GM12878 (cell line): ENCODE results near the gene SPRY1. TPM values are rescaled to one million over a fixed set of nuclear protein-coding genes. Genes with fewer than 3 reads are reported as not detected.

Experiments
- ATAC-seq: fragments of 200-7000 bp; cut with Tn5 transposase; 3 replicates; pipeline ENCODE4 v1.9.1; 2020; ENCODE audit warnings: mild to moderate bottlenecking, moderate library complexity
- BruUV-seq: library from RNA; stranded (reverse); fragments of 400-500 nt; replicated peaks from 2 replicates; lab custom pipeline; 2021; lab: Mats Ljungman, UMichigan
- CTCF ChIA-PET: fragments of 300-600 bp; sonication (Branson Sonifier 250); formaldehyde crosslinking; extraction: SDS; loops from one replicate; lab custom pipeline; 2021; ENCODE audit warnings: inconsistent platforms; lab: Yijun Ruan, JAX
- POLR2A ChIA-PET: fragments of 350-600 bp; formaldehyde crosslinking; extraction: SDS; loops from one replicate; lab custom pipeline; 2021; ENCODE audit warnings: inconsistent platforms; lab: Charles Lee
- RAD21 ChIA-PET: fragments of 300-600 bp; sonication (Branson Sonifier 250); formaldehyde crosslinking; loops from one replicate; lab custom pipeline; 2023; ENCODE audit warnings: antibody characterized with exemption; ENCODE audit not compliant: unreplicated experiment; lab: Charles Lee
- SMC1A ChIA-PET: fragments of 300-600 bp; sonication (Branson Sonifier 250); formaldehyde crosslinking; loops from one replicate; lab custom pipeline; 2023; ENCODE audit not compliant: unreplicated experiment, uncharacterized antibody; lab: Charles Lee
- DNase-seq: peaks from one replicate; pipeline ENCODE4 v3.0.0-alpha.2; 2011; ENCODE audit warnings: low read depth, low spot score
- FAIRE-seq: peaks from 3 replicates; lab custom pipeline; 2011; peaks lifted over from hg19 to GRCh38; lab: Jason Lieb, UNC
- H2AFZ ChIP-seq: 2 replicates; pipeline ENCODE4 v1.6.0; 2011; ENCODE audit warnings: low read depth, low read length, control low read depth; ENCODE audit not compliant: control insufficient read depth
- H3K27ac ChIP-seq: 2 replicates; pipeline ENCODE4 v1.5.1; 2011; ENCODE audit warnings: control low read depth; ENCODE audit not compliant: control insufficient read depth, insufficient read depth
- H3K27me3 ChIP-seq, 2 experiments: replicated peaks in 1 of 2; 2 replicates each; pipeline versions ENCODE4 v1.6.0 to v1.6.1; 2011; ENCODE audit warnings: low read length in 1 of 2; ENCODE audit not compliant: control insufficient read depth in 2 of 2, insufficient read depth in 2 of 2
- H3K36me3 ChIP-seq, 2 experiments: 2 replicates each; pipeline ENCODE4 v1.5.1; 2011; ENCODE audit warnings: low read length in 1 of 2; ENCODE audit not compliant: control insufficient read depth in 2 of 2, insufficient read depth in 2 of 2
- H3K4me1 ChIP-seq: 2 replicates; pipeline ENCODE4 v1.6.1; 2011; ENCODE audit warnings: mild to moderate bottlenecking, low read length, moderate library complexity, mixed read lengths; ENCODE audit not compliant: control insufficient read depth, insufficient read depth
- H3K4me2 ChIP-seq: 2 replicates; pipeline ENCODE4 v1.6.0; 2011; ENCODE audit warnings: control low read depth; ENCODE audit not compliant: control insufficient read depth, insufficient read depth
- H3K4me3 ChIP-seq: fragments of 200-600 bp; sonication (generic); 2 replicates; pipeline ENCODE4 v1.5.1; 2016
- H3K79me2 ChIP-seq: 2 replicates; pipeline ENCODE4 v1.6.0; 2011; ENCODE audit warnings: low read length; ENCODE audit not compliant: control insufficient read depth, insufficient read depth
- H3K9ac ChIP-seq: 2 replicates; pipeline ENCODE4 v1.8.0; 2011; ENCODE audit warnings: low read length, control low read depth, mixed read lengths; ENCODE audit not compliant: control insufficient read depth, insufficient read depth
- H3K9me3 ChIP-seq: replicated peaks from 3 replicates; pipeline ENCODE4 v1.5.1; 2011; ENCODE audit warnings: mild to moderate bottlenecking, low read length; ENCODE audit not compliant: control insufficient read depth, insufficient read depth
- H4K20me1 ChIP-seq: 2 replicates; pipeline ENCODE4 v1.6.0; 2011; ENCODE audit not compliant: control insufficient read depth, insufficient read depth
- BHLHE40 ChIP-seq, 2 experiments: fragments of 450-650 bp in 1 of 2; IDR thresholded peaks; 2 replicates each; pipeline ENCODE4 v1.6.1; 2011 to 2017; ENCODE audit warnings: low read depth in 2 of 2, borderline replicate concordance in 1 of 2, improper control_type of control experiment in 1 of 2, low read length in 1 of 2, mild to moderate bottlenecking in 1 of 2
- EZH2 ChIP-seq: IDR thresholded peaks from 2 replicates; pipeline ENCODE4 v1.6.1; 2012; ENCODE audit warnings: low read depth, mild to moderate bottlenecking, control low read depth, inconsistent platforms, low read length, borderline replicate concordance; ENCODE audit not compliant: control insufficient read depth
- GABPA ChIP-seq: IDR thresholded peaks from 2 replicates; pipeline ENCODE4 v1.6.1; 2014; ENCODE audit warnings: antibody characterized with exemption, low read depth, mild to moderate bottlenecking, inconsistent platforms
- JUND ChIP-seq: IDR thresholded peaks from 2 replicates; pipeline ENCODE4 v1.6.1; 2012; ENCODE audit warnings: low read depth, mild to moderate bottlenecking, low read length, improper control_type of control experiment, moderate library complexity
- NR2C2 ChIP-seq: IDR thresholded peaks from 2 replicates; pipeline ENCODE4 v1.6.1; 2011; ENCODE audit warnings: borderline replicate concordance, low read depth; ENCODE audit not compliant: control insufficient read depth, insufficient read length
- POLR2A ChIP-seq: IDR thresholded peaks from 2 replicates; pipeline ENCODE4 v1.6.1; 2011; ENCODE audit warnings: low read depth, mild to moderate bottlenecking, low read length
- RELA ChIP-seq: fragments of 450-650 bp; IDR thresholded peaks from 2 replicates; pipeline ENCODE4 v1.8.0; 2014; ENCODE audit warnings: borderline replicate concordance; ENCODE audit not compliant: partially characterized antibody
- ZNF384 ChIP-seq: IDR thresholded peaks from 2 replicates; pipeline ENCODE4 v1.6.1; 2012; ENCODE audit warnings: low read depth, mild to moderate bottlenecking, low read length, improper control_type of control experiment, borderline replicate concordance
- WGBS: methylation state at CpG from one replicate; pipeline ENCODE4 v1.1.6; 2016; ENCODE audit warnings: low lambda C conversion rate; ENCODE audit not compliant: insufficient replicate concordance, insufficient coverage; ENCODE audit errors: missing lambda C conversion rate; 5-methylcytosine and 5-hydroxymethylcytosine counted together
- in situ Hi-C: fragments of 300-500 bp; cut with MboI; formaldehyde crosslinking; loops from 9 replicates; pipeline ENCODE4 v1.14.3; 2018; ENCODE audit warnings: mixed read lengths
- intact Hi-C: fragments of 100-400 bp; cut with micrococcal nuclease; formaldehyde crosslinking; loops from one replicate; pipeline ENCODE4 v1.14.2; 2022; ENCODE audit not compliant: unreplicated experiment
- polyA plus RNA-seq, 11 experiments: library from polyadenylated mRNA; depleted of rRNA in 4 of 11; unstranded in 6 of 11; stranded (reverse) in 5 of 11; fragments of >200 nt; fragmentation: Nextera tagmentation in 4 of 11; fragmentation: Illumina TruSeq in 1 of 11; extraction: Ambion mirVana in 4 of 11; extraction: Trizol in 1 of 11; gene quantifications; 1 replicate in 1 of 11; 2 replicates in 10 of 11; pipeline versions ENCODE4 v1.2.1 to v1.2.3, GENCODE V29; 2011 to 2016; ENCODE audit warnings: inconsistent platforms in 2 of 11, missing spikeins in 2 of 11, low read depth in 1 of 11
- total RNA-seq, 4 experiments: library from RNA; depleted of rRNA in 3 of 4; stranded (reverse); fragments of >200 nt in 3 of 4; fragmentation: Illumina TruSeq in 1 of 4; extraction: Trizol in 1 of 4; gene quantifications; 2 replicates each; pipeline versions ENCODE4 v1.2.1 to v1.2.3, GENCODE V29; 2013 to 2021
- TF ChIP-seq, protein P1 (sequence below): fragments of 450-650 bp; IDR thresholded peaks from 2 replicates; pipeline ENCODE4 v1.6.1; 2016; ENCODE audit warnings: mild to moderate bottlenecking
- TF ChIP-seq, protein P2 (sequence below): fragments of 450-650 bp; IDR thresholded peaks from 2 replicates; pipeline ENCODE4 v1.6.1; 2016; ENCODE audit warnings: mild to moderate bottlenecking, moderate library complexity, borderline replicate concordance

Gene SPRY1
- total and polyA plus RNA-seq, 10 of the 15 experiments (the other 5 are each of a cell fraction or from before 2014, with no cell fraction given): 0.05 to 5.7 (median 0.23) TPM; not detected in 2

DNA sequence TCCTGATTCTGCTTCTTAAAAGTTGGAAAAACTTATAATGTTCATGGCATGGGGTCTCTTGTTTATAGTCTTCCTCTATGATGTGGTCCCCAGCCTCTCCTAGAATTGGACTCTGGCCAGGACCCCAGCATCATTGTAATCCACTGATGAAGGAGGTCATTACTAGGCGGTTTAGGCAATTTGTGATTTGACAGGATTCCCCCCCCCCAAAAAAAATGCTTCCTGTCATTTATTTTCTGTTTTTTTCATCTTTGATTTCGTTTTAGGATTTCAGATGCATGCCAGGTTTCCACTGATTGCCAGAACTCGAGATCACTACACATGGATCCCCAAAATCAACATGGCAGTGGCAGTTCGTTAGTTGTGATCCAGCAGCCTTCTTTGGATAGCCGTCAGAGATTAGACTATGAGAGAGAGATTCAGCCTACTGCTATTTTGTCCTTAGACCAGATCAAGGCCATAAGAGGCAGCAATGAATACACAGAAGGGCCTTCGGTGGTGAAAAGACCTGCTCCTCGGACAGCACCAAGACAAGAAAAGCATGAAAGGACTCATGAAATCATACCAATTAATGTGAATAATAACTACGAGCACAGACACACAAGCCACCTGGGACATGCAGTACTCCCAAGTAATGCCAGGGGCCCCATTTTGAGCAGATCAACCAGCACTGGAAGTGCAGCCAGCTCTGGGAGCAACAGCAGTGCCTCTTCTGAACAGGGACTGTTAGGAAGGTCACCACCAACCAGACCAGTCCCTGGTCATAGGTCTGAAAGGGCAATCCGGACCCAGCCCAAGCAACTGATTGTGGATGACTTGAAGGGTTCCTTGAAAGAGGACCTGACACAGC lies 4.9 kb downstream of the SPRY1 start:
- WGBS: 67% methylated on average over 9 of the region's 9 CpGs
- H3K27ac ChIP-seq: no peak overlapping the region
- no peak overlapping the region for H3K4me2 ChIP-seq
- RAD21 ChIA-PET: interaction anchor here (1.7 to 5.4 kb wide), 6 partner anchors 9 to 248 kb away, joined by 4 to 66 read pairs (median 14); no protein-coding TSS in a partner anchor
- no peaks in the 10 kb centered on the region for H3K36me3 ChIP-seq
- POLR2A ChIA-PET: interaction anchor here (1.9 to 3.4 kb wide), 2 partner anchors 9 to 16 kb away, joined by 6 to 21 read pairs; no protein-coding TSS in a partner anchor
- H3K9ac ChIP-seq: no peak overlapping the region
- CTCF ChIA-PET: interaction anchor here (2.6 to 6.3 kb wide), 3 partner anchors 10 to 249 kb away, joined by 17 to 67 read pairs (median 35); no protein-coding TSS in a partner anchor
- in situ Hi-C loops: no loop called here
- peaks cover 6 to 8% of the 10 kb centered on the region in 2 experiments; a peak in 3 of 4 replicates for H3K27me3 ChIP-seq
- no peaks in the 10 kb centered on the region; the same call in 2 of the 3 replicates for H3K9me3 ChIP-seq
- H3K4me1 ChIP-seq: peaks cover 7% of the 10 kb centered on the region; the same call in 1 of the 2 replicates
- no peak overlapping the region for H3K4me3 ChIP-seq
- ATAC-seq (no peak), FAIRE-seq (no peak), DNase-seq (no peak)
- TF ChIP-seq POLR2A (no peak), EZH2 (no peak), JUND (no peak), NR2C2 (no peak), BHLHE40 (IDR thresholded peaks at IDR 0.05; ENCODE audit: borderline replicate concordance in 1 of 2, low read depth in 2 of 2, low read length in 1 of 2) (no peak), GABPA (no peak), RELA (no peak), ZNF384 (no peak)
- TF ChIP-seq, protein P1, sequence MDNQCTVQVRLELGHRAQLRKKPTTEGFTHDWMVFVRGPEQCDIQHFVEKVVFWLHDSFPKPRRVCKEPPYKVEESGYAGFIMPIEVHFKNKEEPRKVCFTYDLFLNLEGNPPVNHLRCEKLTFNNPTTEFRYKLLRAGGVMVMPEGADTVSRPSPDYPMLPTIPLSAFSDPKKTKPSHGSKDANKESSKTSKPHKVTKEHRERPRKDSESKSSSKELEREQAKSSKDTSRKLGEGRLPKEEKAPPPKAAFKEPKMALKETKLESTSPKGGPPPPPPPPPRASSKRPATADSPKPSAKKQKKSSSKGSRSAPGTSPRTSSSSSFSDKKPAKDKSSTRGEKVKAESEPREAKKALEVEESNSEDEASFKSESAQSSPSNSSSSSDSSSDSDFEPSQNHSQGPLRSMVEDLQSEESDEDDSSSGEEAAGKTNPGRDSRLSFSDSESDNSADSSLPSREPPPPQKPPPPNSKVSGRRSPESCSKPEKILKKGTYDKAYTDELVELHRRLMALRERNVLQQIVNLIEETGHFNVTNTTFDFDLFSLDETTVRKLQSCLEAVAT: no peak
- TF ChIP-seq, protein P2, sequence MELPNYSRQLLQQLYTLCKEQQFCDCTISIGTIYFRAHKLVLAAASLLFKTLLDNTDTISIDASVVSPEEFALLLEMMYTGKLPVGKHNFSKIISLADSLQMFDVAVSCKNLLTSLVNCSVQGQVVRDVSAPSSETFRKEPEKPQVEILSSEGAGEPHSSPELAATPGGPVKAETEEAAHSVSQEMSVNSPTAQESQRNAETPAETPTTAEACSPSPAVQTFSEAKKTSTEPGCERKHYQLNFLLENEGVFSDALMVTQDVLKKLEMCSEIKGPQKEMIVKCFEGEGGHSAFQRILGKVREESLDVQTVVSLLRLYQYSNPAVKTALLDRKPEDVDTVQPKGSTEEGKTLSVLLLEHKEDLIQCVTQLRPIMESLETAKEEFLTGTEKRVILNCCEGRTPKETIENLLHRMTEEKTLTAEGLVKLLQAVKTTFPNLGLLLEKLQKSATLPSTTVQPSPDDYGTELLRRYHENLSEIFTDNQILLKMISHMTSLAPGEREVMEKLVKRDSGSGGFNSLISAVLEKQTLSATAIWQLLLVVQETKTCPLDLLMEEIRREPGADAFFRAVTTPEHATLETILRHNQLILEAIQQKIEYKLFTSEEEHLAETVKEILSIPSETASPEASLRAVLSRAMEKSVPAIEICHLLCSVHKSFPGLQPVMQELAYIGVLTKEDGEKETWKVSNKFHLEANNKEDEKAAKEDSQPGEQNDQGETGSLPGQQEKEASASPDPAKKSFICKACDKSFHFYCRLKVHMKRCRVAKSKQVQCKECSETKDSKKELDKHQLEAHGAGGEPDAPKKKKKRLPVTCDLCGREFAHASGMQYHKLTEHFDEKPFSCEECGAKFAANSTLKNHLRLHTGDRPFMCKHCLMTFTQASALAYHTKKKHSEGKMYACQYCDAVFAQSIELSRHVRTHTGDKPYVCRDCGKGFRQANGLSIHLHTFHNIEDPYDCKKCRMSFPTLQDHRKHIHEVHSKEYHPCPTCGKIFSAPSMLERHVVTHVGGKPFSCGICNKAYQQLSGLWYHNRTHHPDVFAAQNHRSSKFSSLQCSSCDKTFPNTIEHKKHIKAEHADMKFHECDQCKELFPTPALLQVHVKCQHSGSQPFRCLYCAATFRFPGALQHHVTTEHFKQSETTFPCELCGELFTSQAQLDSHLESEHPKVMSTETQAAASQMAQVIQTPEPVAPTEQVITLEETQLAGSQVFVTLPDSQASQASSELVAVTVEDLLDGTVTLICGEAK: no peak
- no peaks in the 10 kb centered on the region for H3K79me2 ChIP-seq
- SMC1A ChIA-PET: interaction anchor here (0.7 to 9.9 kb wide), 13 partner anchors 10 to 259 kb away, joined by 3 to 74 read pairs (median 7); no protein-coding TSS in a partner anchor
- H4K20me1 ChIP-seq: no peaks in the 10 kb centered on the region
- no TSS peak for BruUV-seq
- H2AFZ ChIP-seq: no peak overlapping the region
- intact Hi-C loops: no loop called here
